GM19324 (cell line): Measurements from ENCODE around the gene L3MBTL4.

Source experiments
- ATAC-seq: cut with Tn5 transposase; IDR thresholded peaks from one replicate; pipeline ENCODE4 v1.9.1; 2021; ENCODE audit warnings: mild to moderate bottlenecking, moderate library complexity; ENCODE audit not compliant: unreplicated experiment, low FRiP score

Gene L3MBTL4

DNA sequence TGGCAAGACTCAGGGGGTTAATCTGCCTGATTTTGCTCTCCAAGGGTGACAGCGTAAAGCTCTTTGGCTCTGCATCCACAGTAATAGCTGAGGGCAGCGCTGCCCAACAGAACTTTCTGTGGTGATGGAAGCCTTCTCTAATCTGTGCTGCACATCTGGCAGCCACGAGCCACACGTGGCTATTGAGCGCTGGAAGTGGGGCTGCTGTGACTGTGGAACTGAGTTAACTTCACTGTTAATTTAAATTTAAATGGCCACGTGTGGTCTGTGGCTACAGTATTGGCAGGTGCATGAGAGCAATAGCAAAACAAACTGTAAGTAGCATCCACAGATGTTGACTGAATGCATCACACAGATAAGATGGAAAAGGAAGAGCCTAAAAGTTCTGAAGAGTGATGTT lies 472.1 kb downstream of the L3MBTL4 start:
- no peak for ATAC-seq

DNA sequence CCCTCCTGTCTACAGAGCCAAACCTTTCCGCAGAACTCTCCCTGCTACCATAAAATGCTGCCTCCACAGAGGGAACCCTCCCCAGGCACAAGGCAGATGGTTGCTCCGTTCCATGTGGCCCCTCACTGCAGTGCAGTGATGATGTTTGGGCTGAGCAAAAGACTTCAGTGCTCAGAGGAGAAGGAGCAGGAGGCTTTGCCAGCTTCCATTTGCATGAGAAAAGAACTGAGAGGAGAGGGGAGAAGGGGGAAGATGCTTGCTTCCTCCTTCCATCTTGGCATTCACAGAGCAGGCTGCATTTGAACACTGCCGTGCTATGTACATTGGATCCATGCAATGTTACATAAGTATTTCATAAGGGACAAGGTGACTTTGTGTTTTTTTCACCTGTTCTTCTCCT lies 472.8 kb downstream of the L3MBTL4 start:
- ATAC-seq: no peak

DNA sequence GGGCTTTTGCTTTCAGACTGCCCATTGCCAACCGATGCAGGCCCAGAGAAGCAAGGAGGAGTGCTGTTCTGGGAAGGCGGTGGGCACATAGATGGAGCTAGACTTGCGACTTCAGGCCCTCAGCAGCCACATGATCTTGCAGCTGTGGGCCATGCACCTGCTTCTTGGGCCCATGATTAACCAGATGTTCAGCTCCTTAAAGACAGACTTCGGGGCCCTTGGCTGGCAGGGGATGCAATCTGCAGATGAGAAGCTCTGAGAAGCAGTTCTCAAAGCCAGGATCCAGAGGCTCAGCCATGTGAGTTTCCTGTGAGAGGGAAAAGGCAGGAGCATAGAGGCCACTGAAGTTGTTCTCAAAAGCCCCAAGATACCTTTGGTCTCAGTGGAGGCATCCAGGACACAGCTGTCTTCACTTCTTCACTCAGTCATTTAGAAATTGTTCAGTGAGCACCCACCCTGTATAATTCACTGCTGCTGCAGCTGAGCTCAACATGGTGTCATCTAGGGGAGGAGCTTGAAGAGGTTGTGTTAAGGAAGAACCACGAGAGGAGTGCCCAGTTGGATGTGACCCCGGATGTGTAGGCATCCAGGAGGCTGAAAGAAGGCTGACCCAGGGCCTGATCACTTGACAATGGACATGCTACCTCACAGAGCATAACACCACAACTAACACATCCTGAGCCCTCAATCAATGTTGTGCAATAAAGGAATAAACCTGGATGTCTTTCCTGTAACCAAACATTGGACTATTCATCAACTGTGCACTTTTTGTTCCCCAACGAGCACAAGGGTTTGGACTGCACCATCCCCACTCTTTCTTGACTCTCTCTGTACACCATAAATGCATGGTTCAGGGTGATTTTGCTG lies 474.7 kb downstream of the L3MBTL4 start:
- no peak for ATAC-seq

DNA sequence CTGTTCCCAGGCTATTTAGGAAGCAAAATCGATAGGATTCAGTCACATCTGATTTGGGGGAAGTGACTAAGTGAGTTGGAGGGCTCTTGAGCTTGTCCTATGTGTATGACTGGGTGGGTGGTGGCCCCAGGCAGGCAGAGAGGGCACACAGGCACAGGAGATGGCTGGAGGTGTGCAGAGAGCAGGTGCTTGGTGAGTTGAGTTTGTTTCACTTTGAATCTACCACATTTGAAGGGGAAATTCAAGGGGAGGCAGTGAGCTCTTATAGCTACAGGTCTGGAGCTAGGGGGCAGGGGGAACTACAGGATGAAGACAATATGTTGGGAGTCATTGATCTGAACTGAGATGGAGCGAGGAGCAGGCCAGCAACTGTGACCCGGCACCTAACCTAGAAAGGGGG lies 476.9 kb downstream of the L3MBTL4 start:
- ATAC-seq: no peak

GRCh38 chr18:5937121-5937520 lies 477.6 kb downstream of the L3MBTL4 start:
- ATAC-seq: no peak

DNA sequence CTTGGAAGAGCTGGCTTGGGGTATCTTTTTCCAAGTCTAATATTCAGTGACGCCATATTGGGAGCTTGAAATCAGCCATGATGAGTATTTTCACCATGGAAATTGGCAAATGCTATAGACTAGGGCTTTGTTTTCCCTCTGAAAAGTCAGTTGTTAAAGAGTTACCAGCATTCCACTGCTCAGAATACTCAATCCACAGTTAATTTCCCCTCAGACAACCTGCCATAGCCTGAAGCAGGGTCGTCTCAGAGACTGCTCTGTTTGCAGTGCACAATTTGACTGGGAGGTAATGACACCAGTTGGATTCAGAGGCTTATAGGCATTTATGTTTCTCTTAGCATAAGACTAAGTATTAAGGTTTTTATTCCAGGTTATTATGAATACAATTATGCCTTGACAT lies 483.9 kb downstream of the L3MBTL4 start:
- no peak for ATAC-seq

GRCh38 chr18:5918205-5918858 lies 496.4 kb downstream of the L3MBTL4 start:
- no peak for ATAC-seq

GRCh38 chr18:5914951-5915350 lies 499.8 kb downstream of the L3MBTL4 start:
- ATAC-seq: no peak

- ATAC-seq: no peak
These were observed 500.7 kb downstream of the L3MBTL4 start for GRCh38 chr18:5914016-5914415.

DNA sequence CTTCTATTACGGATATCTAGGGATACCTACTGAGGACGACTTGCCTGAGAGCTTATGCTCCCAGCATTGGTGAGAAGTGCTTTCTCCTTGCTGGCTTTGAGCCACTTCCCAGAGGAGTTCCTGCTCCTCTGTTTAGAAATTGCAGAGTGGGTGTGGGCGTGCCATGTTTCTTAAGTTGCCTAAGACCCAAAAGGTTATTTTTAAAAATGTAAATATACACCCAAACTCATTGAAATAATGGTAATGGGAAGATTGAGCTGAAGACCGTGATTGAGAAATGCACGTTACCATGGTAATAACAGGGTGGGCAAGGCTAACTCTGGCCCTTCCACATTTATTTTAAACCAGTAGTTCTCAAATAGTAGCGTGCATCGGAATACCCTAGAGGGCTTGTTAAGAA lies 502.1 kb downstream of the L3MBTL4 start:
- no peak for ATAC-seq

GRCh38 chr18:5909125-5909524 lies 505.6 kb downstream of the L3MBTL4 start:
- ATAC-seq: no peak
